Measurements from ENCODE around the gene SLC35F3.

The SLC35F3 gene

DNA sequence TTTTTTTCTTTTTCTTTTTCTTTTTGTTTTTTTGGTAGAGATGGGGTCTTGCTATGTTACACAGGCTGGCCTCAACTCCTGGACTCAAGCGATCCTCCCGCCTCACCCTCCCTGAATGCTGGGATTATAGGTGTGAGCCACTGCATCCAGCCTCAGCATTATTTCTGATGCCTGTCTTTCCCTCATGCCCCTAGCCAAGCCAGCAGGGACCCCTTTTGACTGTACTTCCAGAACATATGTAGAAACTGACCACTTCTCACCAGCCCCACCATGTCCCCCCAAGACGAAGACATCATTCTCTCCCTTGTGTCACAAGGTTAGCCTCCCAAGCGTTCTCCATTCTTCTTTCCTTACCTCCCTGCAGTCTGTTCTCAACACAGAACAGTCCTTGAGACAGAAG lies 360.8 kb downstream of the SLC35F3 start:
- no peak for DNase-seq

DNA sequence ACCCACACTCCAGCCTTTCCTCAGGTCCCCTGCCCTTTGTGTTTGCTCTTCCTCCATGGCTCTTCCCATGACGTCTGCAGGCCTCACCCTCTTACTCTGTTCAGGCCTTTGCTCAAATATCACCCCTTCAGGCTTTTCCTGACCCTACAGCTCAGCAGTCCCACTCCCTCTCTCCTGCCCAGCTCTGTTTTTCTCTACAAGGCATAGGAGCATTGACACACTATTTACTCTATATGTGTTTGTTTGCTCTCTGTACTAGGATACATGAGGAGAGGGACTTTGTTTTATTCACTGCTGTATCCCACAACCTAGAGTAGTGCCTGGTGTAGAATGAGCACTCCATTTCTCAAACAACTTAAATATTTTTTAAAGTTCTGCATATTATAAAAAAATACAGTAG lies 361.4 kb downstream of the SLC35F3 start:
- no peak for DNase-seq

DNA sequence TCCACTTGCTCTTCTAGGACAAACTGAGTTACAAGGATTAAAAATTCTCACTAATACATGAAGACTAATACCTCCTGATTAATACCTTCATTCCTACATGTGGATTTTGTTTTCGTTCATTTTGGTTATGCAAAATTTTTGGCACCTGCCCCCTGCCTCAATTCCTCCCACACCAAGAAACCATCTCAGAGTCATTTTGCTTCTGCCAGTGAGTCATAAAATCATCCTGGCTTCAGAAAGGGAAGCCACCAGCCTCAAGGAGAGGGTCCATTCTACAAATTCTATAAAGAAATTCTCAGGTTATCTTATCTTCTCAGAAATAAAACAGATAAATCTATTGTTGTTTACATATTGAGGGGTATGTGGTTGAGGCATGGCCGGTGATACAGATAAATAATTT lies 365.6 kb downstream of the SLC35F3 start:
- DNase-seq, result no peak

- DNase-seq, result no peak
Observed at GRCh38 chr1:234270581-234271242, 366.2 kb downstream of the SLC35F3 start.

GRCh38 chr1:234271243-234271606 lies 366.7 kb downstream of the SLC35F3 start:
- DNase-seq, result no peak

GRCh38 chr1:234272656-234273312 lies 368.3 kb downstream of the SLC35F3 start:
- no peak for DNase-seq

DNA sequence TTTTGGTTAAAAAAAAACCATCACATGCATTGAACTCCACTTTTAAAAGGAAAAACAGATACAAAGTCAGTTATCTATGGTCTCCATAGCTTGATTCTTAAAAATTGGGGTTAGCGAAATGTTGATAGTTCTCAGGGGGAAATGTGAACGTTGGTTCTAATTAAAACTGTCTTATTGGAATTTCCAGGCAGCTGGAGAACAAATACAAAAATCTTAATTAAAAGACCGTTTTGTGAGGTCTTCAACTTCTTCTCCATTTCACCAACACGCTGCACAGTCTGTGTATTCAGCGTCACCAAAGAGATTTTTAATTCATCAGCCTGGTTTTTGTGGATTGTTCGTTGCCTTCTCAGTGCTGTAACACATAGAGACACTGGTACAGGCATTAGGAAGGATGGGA lies 369.5 kb downstream of the SLC35F3 start:
- DNase-seq, result no peak

GRCh38 chr1:234276151-234276788 lies 371.8 kb downstream of the SLC35F3 start:
- DNase-seq, result no peak

- DNase-seq, result no peak
Observed at GRCh38 chr1:234277161-234277868, 372.8 kb downstream of the SLC35F3 start.

GRCh38 chr1:234279021-234279420 lies 374.5 kb downstream of the SLC35F3 start:
- no peak for DNase-seq

DNA sequence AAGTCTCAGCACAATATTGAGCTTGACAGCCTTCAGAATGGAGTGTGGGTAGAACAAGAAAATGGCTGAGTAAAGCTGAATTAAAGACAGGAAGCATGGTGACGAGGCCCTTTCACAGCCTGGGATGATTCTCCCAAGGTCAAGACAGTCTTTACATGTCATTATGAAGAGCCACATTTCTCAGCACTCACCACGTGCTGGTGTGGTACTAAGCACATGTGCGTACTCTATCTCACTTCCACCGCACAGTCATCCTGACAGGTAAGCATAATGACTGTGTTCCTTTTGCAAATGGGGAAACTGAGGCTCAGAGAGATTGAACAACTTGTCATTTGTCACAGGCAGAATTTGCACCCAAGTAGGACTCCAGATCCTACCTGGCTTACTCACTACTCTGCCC lies 376.0 kb downstream of the SLC35F3 start:
- DNase-seq, result no peak

DNA sequence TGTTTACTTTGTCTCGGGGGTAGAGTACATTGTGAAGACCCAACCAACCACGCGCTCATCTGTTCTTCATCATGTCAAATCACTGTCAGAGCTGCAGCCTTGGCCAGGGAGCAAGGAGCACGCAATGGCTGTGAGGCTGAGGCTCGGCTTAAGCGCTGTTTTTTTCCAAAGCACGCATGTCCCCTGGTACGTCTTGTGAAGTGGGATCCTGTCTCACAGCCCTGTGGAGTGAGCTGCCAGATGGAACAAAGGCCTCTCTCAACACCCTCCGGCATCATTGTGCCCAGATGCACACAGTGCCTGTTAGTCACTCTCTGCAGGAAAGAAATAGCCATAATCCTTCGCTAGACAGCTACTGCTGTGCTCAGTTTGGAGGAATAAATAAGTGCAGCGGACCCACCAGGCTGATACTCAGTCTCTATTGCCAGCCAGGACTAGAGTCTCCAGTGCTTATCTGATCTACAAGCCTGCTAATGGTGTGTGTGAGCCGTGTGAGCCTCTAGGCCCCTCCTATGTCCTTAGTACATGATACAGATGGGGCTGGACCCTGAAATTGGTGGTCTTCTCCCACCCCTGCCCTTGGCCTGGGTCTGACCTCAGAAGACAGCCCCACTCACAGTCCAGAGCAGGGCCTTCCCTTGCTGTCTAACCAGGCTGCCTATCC lies 377.5 kb downstream of the SLC35F3 start:
- no peak for DNase-seq

DNA sequence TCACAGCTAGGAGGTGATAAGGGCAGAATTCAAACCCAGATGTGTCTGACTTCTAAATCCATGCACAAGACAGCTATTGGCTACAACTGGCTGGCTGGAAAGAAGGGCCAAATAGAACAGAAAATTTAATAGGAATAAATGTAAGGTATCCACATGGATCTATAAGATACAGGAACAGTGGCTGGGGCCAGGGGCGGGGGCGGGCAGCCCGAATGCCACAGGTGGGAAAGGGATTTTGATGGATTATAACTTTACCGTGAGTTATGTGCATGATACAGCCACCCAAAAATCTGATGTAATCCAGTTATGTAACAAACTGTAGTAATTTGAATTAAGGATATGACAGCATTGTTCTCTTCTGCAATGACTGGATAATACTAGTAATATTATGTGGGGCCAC lies 381.7 kb downstream of the SLC35F3 start:
- no peak for DNase-seq

DNA sequence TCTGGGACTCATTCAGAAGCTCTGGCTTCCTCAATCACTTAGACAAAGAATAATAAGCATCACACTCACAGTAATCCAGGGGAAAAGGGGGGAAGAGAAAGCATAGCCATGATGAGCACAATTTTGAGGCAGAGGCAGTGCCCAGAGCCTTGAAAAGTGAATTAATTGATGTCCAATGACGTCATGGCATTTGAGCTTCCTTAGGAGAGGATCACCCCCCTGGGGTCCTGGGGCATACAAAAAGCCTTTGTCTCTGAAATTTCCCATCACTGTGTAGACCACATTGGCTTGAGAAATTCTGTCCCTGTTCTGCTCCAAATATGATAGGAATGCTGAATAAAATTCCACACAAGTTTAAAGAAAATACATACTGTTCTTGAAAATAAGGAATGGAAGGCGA lies 384.5 kb downstream of the SLC35F3 start:
- no peak for DNase-seq

- DNase-seq, result no peak
Observed at GRCh38 chr1:234289538-234290305, 385.2 kb downstream of the SLC35F3 start.

DNA sequence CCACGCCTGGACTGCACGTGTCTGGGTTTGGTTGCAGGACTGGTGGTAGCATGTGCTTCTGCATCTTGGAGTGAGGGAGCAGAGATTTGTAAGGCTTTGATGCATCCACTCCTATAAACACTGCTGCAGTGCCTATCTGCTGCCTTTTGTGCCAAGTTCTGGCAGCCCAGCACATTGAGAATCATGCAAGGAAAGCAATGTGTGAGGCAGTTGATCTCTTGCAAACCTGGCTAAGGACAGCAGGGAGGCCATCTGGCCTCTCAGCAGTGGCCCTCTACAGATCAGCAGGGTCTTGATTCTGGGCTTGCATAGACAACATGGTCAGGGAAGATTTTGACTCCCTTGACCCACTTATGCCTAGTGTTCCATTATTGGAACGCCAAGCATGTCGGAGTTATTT lies 387.5 kb downstream of the SLC35F3 start:
- DNase-seq, result no peak

- no peak for DNase-seq
Observed at GRCh38 chr1:234292548-234292947, 388.1 kb downstream of the SLC35F3 start.

- no peak for DNase-seq
Observed at GRCh38 chr1:234294109-234294817, 389.8 kb downstream of the SLC35F3 start.

DNA sequence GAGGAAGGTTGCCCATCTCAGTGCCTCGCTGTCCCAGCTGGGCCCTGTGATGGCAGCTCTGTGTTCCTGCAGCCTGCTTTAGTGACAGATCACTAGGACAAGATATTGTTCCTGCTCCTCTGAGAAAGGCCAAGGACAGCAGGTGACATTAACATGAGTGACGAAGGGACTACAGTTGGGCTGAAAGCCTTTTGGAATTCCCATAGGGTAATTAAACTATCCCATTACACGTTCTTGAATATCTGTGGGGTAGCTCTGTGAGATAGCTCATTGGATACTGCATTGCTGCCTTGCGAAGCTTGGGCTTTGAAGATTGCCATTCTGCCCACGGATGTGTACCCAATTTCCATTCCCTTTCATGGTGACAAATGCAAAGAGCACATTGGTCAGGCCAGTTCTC lies 390.6 kb downstream of the SLC35F3 start:
- no peak for DNase-seq

DNA sequence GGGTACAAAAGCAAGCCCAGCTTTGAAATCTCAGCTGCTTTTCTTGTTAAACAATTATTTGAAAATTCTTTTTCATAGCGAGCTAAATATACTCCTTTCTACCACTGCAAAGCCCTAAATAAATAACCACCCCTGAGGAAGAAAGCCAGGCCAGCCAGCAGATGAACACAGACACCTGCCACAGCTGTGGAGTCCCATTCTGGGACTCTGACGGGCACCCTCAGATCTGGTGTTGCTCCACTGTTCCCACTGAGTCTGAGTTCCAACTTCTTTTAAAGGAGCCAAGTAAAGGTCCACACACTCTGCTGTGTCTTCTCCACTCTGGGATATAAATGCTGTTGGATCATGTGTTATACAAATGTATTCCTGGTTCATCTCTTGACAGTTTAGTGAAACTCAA lies 391.1 kb downstream of the SLC35F3 start:
- DNase-seq, result no peak

GRCh38 chr1:234296496-234296895 lies 392.0 kb downstream of the SLC35F3 start:
- no peak for DNase-seq

GRCh38 chr1:234297668-234298067 lies 393.2 kb downstream of the SLC35F3 start:
- no peak for DNase-seq
